Breast epithelium (tissue), 3 donors: ENCODE data around the gene ST8SIA5.

ENCODE experiments used
- POLR2AphosphoS5 ChIP-seq, 3 donors: sonication (generic); formaldehyde crosslinking; IDR thresholded peaks; one replicate each; pipeline ENCODE4 v1.6.1; 2017; ENCODE audit warnings: antibody characterized with exemption in 3 of 3
- TF ChIP-seq, protein P1 (sequence below), 3 donors: fragments of 450-650 bp; IDR thresholded peaks; one replicate each; pipeline ENCODE4 v1.5.1; 2016 to 2017; ENCODE audit warnings: antibody characterized with exemption in 3 of 3, mild to moderate bottlenecking in 3 of 3, moderate library complexity in 3 of 3

DNA sequence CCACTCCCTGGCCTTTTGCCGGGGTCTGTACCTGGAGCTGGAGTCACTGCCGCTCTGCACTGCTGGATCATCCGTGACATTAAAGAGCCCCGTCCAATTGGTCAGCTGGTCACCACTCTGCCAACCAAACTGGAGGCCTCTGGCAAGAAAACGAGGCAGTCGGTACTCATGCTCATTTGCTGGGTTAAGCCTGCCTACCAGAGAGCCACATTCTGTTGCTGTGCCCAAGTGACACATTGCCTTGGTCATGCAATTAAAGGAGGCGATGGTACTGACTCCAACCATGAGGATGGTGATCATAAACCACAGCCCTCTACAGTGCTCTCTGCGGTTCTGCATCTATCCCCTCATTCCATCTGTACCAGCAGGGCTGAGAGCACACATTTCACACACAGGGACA, 35.5 kb downstream of the ST8SIA5 start:
- TF ChIP-seq, protein P1, sequence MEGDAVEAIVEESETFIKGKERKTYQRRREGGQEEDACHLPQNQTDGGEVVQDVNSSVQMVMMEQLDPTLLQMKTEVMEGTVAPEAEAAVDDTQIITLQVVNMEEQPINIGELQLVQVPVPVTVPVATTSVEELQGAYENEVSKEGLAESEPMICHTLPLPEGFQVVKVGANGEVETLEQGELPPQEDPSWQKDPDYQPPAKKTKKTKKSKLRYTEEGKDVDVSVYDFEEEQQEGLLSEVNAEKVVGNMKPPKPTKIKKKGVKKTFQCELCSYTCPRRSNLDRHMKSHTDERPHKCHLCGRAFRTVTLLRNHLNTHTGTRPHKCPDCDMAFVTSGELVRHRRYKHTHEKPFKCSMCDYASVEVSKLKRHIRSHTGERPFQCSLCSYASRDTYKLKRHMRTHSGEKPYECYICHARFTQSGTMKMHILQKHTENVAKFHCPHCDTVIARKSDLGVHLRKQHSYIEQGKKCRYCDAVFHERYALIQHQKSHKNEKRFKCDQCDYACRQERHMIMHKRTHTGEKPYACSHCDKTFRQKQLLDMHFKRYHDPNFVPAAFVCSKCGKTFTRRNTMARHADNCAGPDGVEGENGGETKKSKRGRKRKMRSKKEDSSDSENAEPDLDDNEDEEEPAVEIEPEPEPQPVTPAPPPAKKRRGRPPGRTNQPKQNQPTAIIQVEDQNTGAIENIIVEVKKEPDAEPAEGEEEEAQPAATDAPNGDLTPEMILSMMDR (IDR thresholded peaks at IDR 0.05) = no peak
- no peak for TF ChIP-seq POLR2AphosphoS5 (IDR thresholded peaks at IDR 0.05)
